Measurements from ENCODE around the gene DENND5A.
"Not testable (repeated sequence)": the region's sequence is repeated elsewhere in the genome, so short reads cannot be mapped to it uniquely, and the experiment has no call there.

The DENND5A gene

DNA sequence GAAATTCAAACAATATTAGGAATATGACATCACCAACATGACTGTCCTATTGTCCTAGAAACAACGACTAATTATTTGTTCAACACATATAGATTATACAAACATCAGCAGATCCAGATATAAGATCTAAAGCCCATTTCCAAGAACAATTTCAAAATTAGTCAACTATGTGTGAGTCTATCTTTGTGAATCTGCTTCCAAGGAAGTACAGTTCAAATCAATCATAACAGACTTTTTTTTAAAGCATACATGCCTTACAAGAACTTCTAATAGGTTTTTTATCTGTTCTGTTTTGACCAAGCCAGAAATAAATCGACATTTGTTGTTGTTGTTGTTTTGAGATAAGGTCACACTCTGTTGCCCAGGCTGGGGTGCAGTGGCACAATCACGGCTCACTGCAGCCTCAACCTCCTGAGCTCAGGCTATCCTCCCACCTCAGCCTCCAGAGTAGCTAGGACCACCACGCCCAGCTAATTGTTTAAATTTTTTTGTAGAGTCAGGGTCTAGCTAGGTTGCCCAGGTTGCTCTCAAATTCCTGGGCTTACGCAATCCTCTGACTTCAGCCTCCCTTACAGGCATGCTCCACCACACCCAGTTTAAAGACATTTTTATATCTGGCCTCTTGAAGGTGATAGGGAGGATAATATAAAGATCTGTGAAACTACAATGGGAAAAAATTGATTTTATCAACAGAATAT is 54.8 kb downstream of the DENND5A start:
- no peak for DNase-seq

DNA sequence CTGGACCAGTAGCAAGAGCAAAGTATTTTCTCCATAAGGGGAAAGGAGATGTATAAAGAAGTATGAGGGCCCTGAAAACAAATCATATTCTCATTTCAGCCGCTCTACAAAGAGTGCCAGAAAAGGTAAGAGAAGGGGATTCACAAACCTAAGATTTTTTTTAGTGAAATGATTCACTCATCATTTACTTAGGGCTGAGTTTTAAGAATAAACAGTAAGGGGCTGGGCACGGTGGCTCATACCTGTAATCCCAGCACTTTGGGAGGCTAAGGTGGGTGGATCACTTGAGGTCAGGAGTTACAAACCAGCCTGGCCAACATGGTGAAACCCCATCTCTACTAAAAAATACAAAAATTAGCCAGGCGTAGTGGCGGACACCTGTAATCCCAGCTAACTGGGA is 55.5 kb downstream of the DENND5A start:
- DNase-seq = not testable (repeated sequence)

DNA sequence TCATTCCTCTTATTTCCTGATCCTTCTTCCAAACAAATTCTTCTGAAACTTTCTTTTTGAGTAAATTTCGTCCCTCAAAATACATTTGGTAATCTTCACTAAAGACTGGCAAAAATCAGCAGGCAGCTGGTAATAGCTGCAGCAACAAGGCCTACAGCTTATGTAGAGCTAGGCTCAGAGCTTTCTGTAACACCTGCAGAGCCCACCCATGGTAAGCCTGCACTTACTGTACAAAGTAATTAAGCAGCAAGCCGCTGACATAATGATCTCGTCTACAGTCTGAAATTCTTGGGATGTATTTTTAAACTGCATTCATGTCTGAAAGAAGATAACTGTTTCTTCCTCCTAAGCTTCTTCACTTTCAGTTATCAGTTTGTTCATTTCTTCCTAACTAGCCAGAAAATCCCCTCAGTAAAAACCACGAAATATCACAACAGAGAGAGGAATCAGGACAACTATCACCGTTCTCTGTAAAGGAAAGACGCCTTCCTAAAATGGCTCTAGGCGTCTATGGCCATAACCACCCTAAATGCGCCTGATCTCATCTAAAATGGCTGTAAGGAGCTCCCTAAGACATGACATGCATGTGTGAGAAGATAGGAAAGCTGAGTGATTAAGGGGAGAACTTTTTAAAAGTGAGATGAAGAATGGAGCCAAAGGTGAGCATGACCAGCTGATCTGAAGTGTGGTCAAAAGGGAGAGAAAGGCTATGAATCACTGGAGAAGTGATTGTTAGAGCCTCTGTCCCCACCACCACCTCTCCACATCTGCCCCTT is 56.2 kb downstream of the DENND5A start:
- DNase-seq = no peak

DNA sequence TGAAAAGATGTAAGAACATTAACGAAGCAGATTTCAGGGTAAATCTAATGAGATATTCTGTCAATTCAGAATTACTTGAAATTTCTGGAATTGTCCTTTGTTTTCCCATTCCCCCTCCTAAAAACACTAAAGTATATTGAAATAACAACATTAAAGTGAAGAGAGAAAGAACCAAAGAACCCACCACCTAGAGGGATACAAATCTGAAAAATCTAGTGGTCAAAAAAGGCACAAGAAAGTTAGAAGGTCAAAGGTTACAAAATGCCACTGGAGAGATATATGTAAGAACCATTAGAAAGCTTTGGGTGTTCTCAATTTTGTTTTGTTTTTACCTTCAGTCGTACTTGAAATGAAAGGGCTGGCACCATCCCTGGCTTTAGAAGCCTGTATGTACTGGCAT is 57.9 kb downstream of the DENND5A start:
- DNase-seq = no peak

DNA sequence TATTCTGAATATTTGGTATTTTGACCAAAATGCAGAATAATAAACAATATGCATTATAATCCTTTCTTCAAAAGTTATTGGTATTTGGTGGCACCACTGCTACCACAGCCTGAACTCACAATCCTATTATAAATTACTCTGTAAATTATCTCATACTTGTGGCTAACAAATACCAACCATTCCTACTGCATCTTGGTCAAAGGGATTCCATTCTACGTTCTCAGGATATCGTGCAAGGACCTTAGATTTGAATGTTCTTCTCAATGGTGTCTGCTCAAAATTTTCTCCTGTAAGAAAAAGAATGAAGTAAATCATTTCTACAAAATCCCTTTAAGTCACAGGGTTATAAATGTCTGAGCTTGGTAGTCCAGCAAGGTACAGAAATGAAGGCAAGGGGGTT is 58.7 kb downstream of the DENND5A start:
- no peak for DNase-seq

DNA sequence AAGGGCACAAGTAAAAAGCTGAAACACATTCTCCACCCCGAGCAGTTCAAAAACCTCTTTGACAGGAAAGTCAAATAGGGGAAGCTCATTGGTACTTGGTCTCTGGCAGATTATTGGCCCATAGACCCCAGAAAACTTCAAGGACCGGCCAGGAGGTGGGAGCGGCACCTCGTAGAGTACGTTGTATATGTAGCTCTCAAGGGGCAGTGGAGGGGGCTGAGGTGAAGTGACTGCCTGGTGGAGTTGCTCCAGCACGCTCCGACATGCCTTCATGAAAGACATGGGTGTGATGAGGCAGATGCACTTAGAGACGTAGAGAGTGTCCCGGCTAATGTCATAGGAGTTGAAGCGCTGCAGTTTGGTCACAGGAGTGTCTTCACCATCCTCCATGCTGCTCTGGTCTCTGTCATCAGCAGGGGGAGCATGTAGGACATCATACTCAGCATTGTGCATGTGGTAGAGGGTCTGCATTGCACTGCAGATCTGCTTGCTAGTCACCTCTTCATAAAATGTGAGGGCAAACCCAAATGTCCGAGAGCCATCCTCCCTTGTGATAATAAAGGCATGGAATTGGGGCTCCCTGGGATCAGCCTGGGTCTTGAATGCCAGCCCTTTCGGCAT is 61.3 kb downstream of the DENND5A start:
- DNase-seq = no peak

DNA sequence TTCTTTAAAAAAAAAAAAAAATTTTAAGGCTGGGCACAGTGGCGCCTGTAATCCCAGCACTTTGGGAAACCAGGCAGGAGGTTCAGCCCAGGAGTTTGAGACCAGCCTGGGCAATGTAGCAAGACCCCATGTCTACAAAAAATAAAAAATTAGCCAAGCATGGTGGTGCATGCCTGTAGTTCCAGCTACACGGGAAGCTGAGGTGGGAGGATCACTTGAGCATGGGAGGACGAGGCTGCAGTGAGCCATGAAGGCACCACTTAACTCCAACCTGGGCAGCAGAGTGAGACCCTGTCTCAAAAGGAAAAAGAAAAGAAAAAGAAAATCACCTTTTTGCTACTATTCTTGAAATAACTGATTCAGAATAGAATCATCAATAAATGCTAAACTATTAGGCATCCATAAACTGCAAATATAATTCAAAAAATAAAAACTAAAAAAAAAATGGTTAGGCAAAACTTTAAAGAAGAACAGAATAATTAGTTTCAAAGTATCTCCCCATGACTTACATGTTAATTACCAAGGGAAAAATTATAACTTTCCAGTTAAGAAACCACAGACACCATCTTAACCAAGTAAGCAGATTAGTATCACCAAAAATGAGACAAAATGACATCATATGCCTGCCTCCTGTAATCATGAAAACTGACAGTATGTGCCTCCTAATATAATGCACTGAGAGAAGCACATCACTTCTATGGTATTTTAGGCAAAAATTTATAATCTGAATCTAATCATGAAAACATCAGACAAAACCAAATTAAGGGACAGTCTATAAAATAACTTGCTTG is 63.6 kb downstream of the DENND5A start:
- no peak for DNase-seq

DNA sequence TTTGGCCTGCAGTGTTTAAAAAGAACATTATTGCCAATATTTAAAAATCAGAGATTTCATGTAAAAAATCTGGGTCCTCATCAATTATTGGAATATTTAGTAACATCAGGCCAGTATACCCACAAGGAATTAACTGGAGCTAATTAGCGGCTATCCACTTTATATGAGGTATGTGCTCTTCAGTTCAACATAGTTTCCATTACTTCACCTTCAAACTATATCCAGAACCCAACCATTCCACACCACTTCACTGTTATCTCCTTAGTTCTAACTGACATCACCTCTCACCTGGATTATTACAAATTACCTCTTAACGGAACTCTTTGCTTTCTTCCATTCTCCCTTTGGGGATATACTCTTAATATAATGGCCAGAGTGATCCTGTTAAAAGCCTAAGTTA is 64.7 kb downstream of the DENND5A start:
- DNase-seq = no peak

DNA sequence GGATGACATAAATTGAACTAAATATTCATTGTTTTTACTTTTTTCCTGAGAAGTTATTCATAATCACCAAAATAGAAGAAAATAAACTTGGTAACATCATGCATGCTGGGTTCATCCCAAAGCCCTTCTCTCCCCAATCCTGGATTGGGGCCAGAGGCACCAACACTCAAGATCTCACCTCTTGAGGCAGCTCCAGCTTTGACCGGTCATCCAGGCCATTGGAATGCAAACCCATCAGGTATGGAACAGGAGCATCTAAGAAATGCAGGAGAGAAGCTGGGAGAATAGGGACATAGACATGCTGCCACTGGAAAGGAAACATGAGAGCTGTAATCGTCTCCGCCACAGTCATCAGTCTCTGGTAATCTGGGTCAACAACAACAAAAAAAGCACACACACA is 71.8 kb downstream of the DENND5A start:
- no peak for DNase-seq

DNA sequence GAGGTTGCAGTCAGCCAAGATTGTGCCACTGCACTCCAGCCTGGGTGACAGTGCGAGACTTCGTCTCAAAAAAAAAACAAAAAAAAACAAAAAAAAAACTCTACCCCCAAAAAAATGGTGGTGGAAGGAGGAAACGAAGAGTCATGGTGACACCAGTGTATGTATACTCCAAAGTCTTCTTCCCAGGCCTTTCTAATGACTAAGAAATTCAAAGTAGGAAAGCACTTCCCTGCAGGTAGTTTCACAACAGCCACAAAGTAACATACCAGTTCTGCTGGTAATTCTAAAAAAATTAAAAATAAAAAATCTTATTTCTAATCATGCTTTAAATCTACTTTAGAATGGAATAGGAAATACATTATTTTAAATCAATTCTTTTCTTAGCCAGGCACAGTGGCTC is 72.6 kb downstream of the DENND5A start:
- DNase-seq = no peak

DNA sequence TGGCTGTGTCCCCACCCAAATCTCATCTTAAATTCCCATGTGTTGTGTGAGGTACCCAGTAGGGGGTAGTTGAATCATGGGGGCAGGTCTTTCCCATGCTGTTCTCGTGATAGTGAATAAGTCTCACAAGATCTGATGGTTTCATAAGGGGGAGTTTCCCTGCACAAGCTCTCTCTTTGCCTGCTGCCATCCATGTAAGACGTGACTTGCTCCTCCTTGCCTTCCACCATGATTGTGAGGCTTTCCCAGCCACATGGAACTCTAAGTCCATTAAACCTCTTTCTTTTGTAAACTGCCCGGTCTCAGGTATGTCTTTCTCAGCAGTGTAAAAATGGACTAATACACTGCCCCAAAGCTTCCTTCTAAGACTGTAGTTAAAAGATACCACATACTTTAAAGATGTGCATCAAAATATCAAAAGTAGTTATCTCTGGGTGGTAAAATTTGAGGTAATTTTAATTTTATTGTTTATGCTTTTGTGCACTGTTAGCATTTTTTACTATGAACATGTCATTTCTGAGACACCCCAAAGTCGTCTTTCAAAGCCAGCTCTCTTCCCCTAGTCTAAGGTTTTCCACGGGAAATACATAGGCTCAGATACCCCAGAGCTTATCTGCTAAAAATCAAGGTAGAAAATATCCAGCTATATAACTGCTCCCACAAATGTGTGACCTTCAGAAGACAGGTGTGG is 74.7 kb downstream of the DENND5A start:
- DNase-seq = not testable (repeated sequence)

DNA sequence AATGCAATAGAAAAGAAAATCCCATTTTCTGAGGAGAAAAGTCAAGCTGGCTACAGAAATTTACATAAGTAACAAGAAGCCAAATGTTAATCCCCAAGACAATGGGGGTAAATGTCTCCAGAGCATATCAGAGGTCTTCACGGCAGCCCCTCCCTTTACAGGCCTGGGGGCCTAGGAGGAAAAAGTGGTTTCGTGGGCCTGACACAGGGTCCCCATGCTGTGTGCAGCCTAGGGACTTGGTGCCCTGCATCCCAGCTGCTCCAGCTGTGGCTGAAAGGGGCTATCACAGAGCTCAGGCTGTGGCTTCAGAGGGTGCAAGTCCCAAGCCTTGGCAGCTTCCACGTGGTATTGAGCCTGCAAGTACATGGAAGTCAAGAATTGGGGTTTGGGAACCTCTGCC is 76.3 kb downstream of the DENND5A start:
- DNase-seq = not testable (repeated sequence)

DNA sequence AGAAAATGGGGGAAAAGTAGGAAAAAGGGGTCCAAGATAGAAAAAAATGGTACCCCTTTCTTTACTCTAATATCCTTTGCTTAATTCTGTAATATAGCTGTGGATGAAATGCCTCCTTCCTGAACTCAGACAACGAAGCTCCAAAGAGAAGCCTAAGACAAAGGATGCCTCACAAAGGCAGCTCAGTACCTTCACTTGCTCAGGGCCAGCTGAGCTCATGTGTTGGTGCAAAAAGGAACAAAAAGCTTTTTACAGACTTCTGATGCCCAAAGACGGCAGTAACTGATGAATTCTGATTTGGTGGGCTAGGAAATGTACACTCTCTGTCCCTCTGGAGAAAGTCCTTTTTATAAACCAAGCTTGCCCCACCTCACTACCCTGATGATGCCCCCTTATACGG is 77.5 kb downstream of the DENND5A start:
- DNase-seq = no peak

DNA sequence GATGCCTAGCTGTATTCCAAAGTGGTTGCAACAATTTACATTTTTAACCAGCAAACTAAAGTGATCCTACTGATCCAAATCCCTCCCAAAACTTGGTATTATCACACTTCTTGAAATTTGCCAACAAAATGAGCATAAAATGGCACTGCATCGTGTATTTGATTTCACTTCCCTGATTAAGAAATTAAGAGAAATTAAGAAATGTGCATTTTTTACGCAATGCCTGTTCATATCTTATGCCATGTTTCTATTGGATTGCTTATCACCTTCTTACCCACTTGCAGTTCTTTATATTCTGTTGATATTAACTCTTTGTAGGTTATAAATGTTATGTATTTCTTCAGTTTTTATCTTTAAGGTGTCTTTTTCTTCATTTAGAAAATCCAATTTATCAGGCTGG is 80.6 kb downstream of the DENND5A start:
- DNase-seq = no peak

DNA sequence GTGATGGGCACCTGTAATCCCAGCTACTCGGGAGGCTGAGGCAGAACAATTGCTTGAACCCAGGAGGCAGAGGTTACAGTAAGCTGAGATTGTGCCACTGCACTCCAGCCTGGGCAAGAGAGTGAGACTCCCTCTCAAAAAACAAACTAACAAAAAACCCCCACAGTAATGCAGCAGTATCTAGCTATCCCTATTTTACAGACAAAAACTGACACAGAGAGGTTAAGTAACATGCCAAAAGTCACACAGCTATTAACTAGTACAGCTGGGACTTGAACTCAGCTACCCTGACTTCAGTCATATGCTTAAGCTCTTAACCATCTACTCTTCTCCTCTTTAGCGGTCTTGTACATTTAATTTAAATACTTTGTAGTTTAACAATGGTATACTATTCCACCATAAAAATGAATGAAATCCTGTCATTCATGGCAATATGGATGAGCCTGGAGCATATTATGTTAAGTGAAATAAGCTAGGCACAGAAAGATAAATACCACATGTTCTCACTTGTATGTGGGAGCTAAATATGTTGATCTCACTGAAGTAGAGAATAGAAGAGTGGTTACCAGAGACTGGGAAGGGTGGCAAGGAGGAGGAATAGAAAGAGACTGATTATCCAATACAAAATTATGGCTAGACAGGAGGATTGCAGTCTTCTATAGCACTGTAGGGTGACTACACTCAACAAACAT is 82.8 kb downstream of the DENND5A start:
- DNase-seq = no peak

DNA sequence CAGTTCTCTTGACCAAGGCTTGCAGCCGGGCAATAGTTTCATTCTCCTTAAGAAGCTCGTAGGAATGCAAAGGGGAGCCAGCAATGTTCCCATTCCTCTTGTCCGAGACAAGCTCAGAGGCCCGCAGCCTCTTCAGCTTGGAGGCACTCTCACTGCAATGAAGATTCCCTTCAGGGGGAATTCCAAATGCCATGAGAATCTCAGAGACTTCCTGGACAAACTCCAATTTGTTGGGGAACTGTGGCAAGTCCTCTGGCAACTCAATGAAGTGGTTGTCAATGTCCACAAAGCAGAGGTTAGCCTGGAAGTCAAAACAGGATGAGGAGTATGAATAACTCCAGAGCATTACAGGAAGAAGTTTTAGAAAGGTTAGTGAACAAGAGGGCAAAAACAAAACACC is 84.4 kb downstream of the DENND5A start:
- DNase-seq = no peak

DNA sequence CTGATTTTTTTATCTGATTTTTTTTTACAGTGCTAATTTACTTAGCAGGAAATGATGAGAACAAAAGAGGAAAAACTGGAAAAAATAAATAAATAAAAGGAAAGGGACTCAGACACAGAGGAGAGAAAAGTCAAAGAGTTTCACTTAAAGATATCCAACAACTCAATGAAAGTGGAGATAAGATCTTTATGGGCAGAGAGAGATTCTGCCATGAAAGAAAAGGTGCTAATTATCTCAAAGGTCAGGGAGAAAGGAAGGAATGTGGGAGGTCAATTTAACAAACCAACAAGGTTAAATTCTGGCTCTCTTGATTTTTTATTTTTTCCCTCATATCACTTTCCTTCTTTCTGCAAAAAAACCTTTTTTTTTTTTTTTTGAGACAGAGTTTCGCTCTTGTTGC is 86.0 kb downstream of the DENND5A start:
- DNase-seq = no peak

DNA sequence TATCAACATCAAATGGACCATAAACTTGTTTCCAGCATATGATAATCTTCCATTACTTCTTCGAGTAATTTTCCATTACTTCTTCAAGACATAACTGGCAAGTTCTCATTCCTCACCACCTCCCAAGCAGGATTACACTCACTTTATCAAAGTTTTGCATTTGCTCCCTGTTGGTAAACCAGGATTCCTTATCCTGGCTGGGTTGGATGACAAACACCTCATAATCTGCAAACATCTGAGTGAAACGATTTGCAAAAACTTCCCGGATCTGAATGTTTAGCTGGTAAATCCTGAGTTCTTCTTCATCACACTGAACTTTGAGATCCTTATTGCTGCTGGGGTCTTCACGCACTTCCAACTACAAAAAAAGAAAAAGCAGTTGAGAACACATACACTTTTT is 86.4 kb downstream of the DENND5A start:
- DNase-seq = no peak

DNA sequence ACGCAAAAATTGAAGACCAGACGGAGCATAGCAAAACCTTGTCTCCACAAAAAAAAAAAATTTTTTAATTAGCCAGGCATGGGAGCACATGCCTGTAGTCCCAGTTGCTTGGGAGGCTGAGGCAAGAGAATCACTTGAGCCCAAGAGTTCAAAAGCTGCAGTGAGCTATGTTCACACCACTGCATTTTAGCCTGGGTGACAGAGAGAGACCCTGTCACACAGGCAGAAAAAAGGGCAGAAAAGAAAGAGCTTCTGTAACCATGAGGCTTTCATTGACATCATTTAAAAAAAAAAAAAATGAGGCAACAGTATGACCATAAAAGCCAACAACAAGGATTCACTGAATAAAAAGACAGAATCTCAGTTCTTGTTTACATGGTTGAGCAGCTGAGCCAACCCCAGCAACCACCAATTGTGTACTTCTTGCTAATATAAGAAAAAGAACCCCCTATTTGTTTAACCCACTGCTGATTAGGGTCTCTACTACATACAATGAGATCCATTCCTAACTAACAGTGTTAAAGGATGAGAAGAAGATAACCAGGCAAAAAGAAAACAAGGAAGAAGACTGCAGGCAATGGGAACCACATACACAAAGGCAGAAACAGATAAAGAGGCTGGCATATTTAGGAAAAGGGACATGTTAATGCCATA is 87.6 kb downstream of the DENND5A start:
- no peak for DNase-seq

DNA sequence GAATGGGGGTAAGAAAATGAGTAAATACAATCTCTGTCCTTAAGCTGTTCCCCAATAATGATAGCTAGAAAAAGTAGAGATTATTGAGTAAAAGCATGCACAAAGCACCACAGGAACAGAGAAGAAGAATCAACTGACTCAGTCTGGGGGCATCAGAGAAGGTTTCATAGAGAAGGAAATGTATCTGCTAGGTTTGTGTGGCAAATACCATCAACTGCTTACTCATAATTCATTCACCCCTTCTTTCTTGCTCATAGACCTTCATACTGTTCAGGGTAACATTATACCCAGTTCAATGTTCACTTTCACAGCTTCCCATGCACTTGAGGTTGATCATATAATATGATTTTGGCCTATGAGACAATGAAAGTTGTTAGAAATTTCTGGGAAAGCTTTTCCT is 88.6 kb downstream of the DENND5A start:
- no peak for DNase-seq

DNA sequence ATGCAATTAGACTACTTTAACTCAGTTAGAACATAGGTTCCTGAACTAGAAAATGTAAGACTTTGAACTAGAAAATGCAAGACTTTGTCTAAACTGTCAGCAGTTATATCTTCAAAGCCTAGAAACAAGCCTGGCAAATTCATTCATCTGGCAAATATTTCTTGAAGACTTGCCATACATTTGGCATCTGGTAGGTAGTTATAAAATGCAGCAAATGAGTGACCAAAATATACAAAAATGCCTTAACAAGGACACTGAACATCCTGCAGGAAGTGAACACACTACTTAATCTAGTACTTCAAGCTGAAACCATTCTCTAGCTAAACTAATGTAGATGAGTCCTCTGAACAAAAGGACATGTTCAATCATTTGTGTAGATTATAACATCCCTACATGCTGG is 89.0 kb downstream of the DENND5A start:
- no peak for DNase-seq

DNA sequence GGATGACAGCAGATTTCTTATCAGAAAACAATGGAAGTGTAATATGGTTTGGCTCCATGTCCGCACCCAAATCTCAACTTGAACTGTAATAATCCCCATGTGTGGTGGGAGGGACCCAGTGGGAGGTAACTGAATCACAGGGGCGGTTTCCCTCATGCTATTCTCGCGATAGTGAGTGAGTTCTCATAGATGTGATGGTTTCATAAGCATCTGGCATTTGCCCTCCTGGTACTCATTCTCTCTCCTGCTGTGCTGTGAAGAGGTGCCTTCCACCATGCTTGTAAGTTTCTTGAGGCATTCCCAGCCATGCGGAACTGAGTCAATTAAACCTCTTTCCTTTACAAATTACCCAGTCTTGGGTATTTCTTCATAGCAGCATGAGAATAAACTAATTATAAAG is 92.8 kb downstream of the DENND5A start:
- DNase-seq = no peak

All from NCI-H748 treated with DMSO at 0.1 percent for 48 hours (cell line).